GM12878 (cell line): ENCODE data around the gene CHAF1A. TPM values are rescaled to one million over a fixed set of nuclear protein-coding genes. Genes with fewer than 3 reads are reported as not detected.

Experiments
- ATAC-seq: fragments of 200-7000 bp; cut with Tn5 transposase; 3 replicates; pipeline ENCODE4 v1.9.1; 2020; ENCODE audit warnings: mild to moderate bottlenecking, moderate library complexity
- BruUV-seq: library from RNA; stranded (reverse); fragments of 400-500 nt; replicated peaks from 2 replicates; lab custom pipeline; 2021; lab: Mats Ljungman, UMichigan
- CTCF ChIA-PET: fragments of 300-600 bp; sonication (Branson Sonifier 250); formaldehyde crosslinking; extraction: SDS; loops from one replicate; lab custom pipeline; 2021; ENCODE audit warnings: inconsistent platforms; lab: Yijun Ruan, JAX
- POLR2A ChIA-PET: fragments of 350-600 bp; formaldehyde crosslinking; extraction: SDS; loops from one replicate; lab custom pipeline; 2021; ENCODE audit warnings: inconsistent platforms; lab: Charles Lee
- RAD21 ChIA-PET: fragments of 300-600 bp; sonication (Branson Sonifier 250); formaldehyde crosslinking; loops from one replicate; lab custom pipeline; 2023; ENCODE audit warnings: antibody characterized with exemption; ENCODE audit not compliant: unreplicated experiment; lab: Charles Lee
- SMC1A ChIA-PET: fragments of 300-600 bp; sonication (Branson Sonifier 250); formaldehyde crosslinking; loops from one replicate; lab custom pipeline; 2023; ENCODE audit not compliant: unreplicated experiment, uncharacterized antibody; lab: Charles Lee
- DNase-seq: peaks from one replicate; pipeline ENCODE4 v3.0.0-alpha.2; 2011; ENCODE audit warnings: low read depth, low spot score
- FAIRE-seq: peaks from 3 replicates; lab custom pipeline; 2011; peaks lifted over from hg19 to GRCh38; lab: Jason Lieb, UNC
- H2AFZ ChIP-seq: 2 replicates; pipeline ENCODE4 v1.6.0; 2011; ENCODE audit warnings: low read depth, low read length, control low read depth; ENCODE audit not compliant: control insufficient read depth
- H3K27ac ChIP-seq: 2 replicates; pipeline ENCODE4 v1.5.1; 2011; ENCODE audit warnings: control low read depth; ENCODE audit not compliant: control insufficient read depth, insufficient read depth
- H3K27me3 ChIP-seq, 2 experiments: replicated peaks in 1 of 2; 2 replicates each; pipeline versions ENCODE4 v1.6.0 to v1.6.1; 2011; ENCODE audit warnings: low read length in 1 of 2; ENCODE audit not compliant: control insufficient read depth in 2 of 2, insufficient read depth in 2 of 2
- H3K36me3 ChIP-seq, 2 experiments: 2 replicates each; pipeline ENCODE4 v1.5.1; 2011; ENCODE audit warnings: low read length in 1 of 2; ENCODE audit not compliant: control insufficient read depth in 2 of 2, insufficient read depth in 2 of 2
- H3K4me1 ChIP-seq: 2 replicates; pipeline ENCODE4 v1.6.1; 2011; ENCODE audit warnings: mild to moderate bottlenecking, low read length, moderate library complexity, mixed read lengths; ENCODE audit not compliant: control insufficient read depth, insufficient read depth
- H3K4me2 ChIP-seq: 2 replicates; pipeline ENCODE4 v1.6.0; 2011; ENCODE audit warnings: control low read depth; ENCODE audit not compliant: control insufficient read depth, insufficient read depth
- H3K4me3 ChIP-seq: fragments of 200-600 bp; sonication (generic); 2 replicates; pipeline ENCODE4 v1.5.1; 2016
- H3K79me2 ChIP-seq: 2 replicates; pipeline ENCODE4 v1.6.0; 2011; ENCODE audit warnings: low read length; ENCODE audit not compliant: control insufficient read depth, insufficient read depth
- H3K9ac ChIP-seq: 2 replicates; pipeline ENCODE4 v1.8.0; 2011; ENCODE audit warnings: low read length, control low read depth, mixed read lengths; ENCODE audit not compliant: control insufficient read depth, insufficient read depth
- H3K9me3 ChIP-seq: replicated peaks from 3 replicates; pipeline ENCODE4 v1.5.1; 2011; ENCODE audit warnings: mild to moderate bottlenecking, low read length; ENCODE audit not compliant: control insufficient read depth, insufficient read depth
- H4K20me1 ChIP-seq: 2 replicates; pipeline ENCODE4 v1.6.0; 2011; ENCODE audit not compliant: control insufficient read depth, insufficient read depth
- IRF4 ChIP-seq: IDR thresholded peaks from 2 replicates; pipeline ENCODE4 v1.6.1; 2011; ENCODE audit warnings: low read depth, low read length
- KAT2A ChIP-seq: conservative IDR thresholded peaks from 2 replicates; pipeline ENCODE4 v1.6.1; 2011; ENCODE audit warnings: low read depth, low read length; ENCODE audit not compliant: control insufficient read depth
- KDM1A ChIP-seq: fragments of 200-600 bp; sonication (generic); IDR thresholded peaks from 2 replicates; pipeline ENCODE4 v1.6.1; 2016; ENCODE audit warnings: borderline replicate concordance
- MTA3 ChIP-seq: IDR thresholded peaks from 2 replicates; pipeline ENCODE4 v1.6.1; 2012; ENCODE audit warnings: low read length, inconsistent platforms, borderline replicate concordance
- SUPT20H ChIP-seq: IDR thresholded peaks from 2 replicates; pipeline ENCODE4 v1.6.1; 2011; ENCODE audit warnings: low read depth, mild to moderate bottlenecking, low read length, moderate library complexity, borderline replicate concordance; ENCODE audit not compliant: control insufficient read depth
- ZBED1 ChIP-seq: IDR thresholded peaks from 2 replicates; pipeline ENCODE4 v1.6.1; 2016; ENCODE audit warnings: borderline replicate concordance
- ZBTB40 ChIP-seq: fragments of 450-650 bp; IDR thresholded peaks from 2 replicates; pipeline ENCODE4 v1.6.1; 2016; ENCODE audit warnings: mild to moderate bottlenecking, moderate library complexity, borderline replicate concordance
- WGBS: methylation state at CpG from one replicate; pipeline ENCODE4 v1.1.6; 2016; ENCODE audit warnings: low lambda C conversion rate; ENCODE audit not compliant: insufficient replicate concordance, insufficient coverage; ENCODE audit errors: missing lambda C conversion rate; 5-methylcytosine and 5-hydroxymethylcytosine counted together
- in situ Hi-C: fragments of 300-500 bp; cut with MboI; formaldehyde crosslinking; loops from 9 replicates; pipeline ENCODE4 v1.14.3; 2018; ENCODE audit warnings: mixed read lengths
- intact Hi-C: fragments of 100-400 bp; cut with micrococcal nuclease; formaldehyde crosslinking; loops from one replicate; pipeline ENCODE4 v1.14.2; 2022; ENCODE audit not compliant: unreplicated experiment
- polyA plus RNA-seq, 11 experiments: library from polyadenylated mRNA; depleted of rRNA in 4 of 11; unstranded in 6 of 11; stranded (reverse) in 5 of 11; fragments of >200 nt; fragmentation: Nextera tagmentation in 4 of 11; fragmentation: Illumina TruSeq in 1 of 11; extraction: Ambion mirVana in 4 of 11; extraction: Trizol in 1 of 11; gene quantifications; 1 replicate in 1 of 11; 2 replicates in 10 of 11; pipeline versions ENCODE4 v1.2.1 to v1.2.3, GENCODE V29; 2011 to 2016; ENCODE audit warnings: inconsistent platforms in 2 of 11, missing spikeins in 2 of 11, low read depth in 1 of 11
- total RNA-seq, 4 experiments: library from RNA; depleted of rRNA in 3 of 4; stranded (reverse); fragments of >200 nt in 3 of 4; fragmentation: Illumina TruSeq in 1 of 4; extraction: Trizol in 1 of 4; gene quantifications; 2 replicates each; pipeline versions ENCODE4 v1.2.1 to v1.2.3, GENCODE V29; 2013 to 2021
- TF ChIP-seq, protein P1 (sequence below): fragments of 450-650 bp; IDR thresholded peaks from 2 replicates; pipeline ENCODE4 v1.6.1; 2017; ENCODE audit warnings: low read depth, mild to moderate bottlenecking, moderate library complexity

CHAF1A gene
- total and polyA plus RNA-seq, 10 of the 15 experiments (the other 5 are each of a cell fraction or from before 2014, with no cell fraction given), result 1.3 to 69.1 (median 34.2) TPM

- Histone ChIP-seq H3K27me3 (no peaks in the 10 kb centered on the region), H2AFZ (no peak overlapping the region), H3K4me3 (no peak overlapping the region), H4K20me1 (no peaks in the 10 kb centered on the region), H3K4me2 (no peak overlapping the region), H3K36me3 (peaks cover 20 to 49% of the 10 kb centered on the region in 2 experiments; a peak in 3 of 4 replicates), H3K9ac (no peak overlapping the region), H3K4me1 (peaks cover 39% of the 10 kb centered on the region), H3K27ac (no peak overlapping the region)
- ATAC-seq (no peak), FAIRE-seq (no peak), DNase-seq (no peak)
- intact Hi-C loops, result no loop called here
- BruUV-seq, result no TSS peak
- SMC1A ChIA-PET, result no interaction called here
- CTCF ChIA-PET, result interaction anchor here (0.8 to 3.1 kb wide), 4 partner anchors 14 to 101 kb away, joined by 3 to 17 read pairs (median 4); partner anchors contain the start of gene CHAF1A
- 93% methylated on average over 12 of the region's 16 CpGs for WGBS
- RAD21 ChIA-PET, result no interaction called here
- in situ Hi-C loops, result no loop called here
- TF ChIP-seq, protein P1, sequence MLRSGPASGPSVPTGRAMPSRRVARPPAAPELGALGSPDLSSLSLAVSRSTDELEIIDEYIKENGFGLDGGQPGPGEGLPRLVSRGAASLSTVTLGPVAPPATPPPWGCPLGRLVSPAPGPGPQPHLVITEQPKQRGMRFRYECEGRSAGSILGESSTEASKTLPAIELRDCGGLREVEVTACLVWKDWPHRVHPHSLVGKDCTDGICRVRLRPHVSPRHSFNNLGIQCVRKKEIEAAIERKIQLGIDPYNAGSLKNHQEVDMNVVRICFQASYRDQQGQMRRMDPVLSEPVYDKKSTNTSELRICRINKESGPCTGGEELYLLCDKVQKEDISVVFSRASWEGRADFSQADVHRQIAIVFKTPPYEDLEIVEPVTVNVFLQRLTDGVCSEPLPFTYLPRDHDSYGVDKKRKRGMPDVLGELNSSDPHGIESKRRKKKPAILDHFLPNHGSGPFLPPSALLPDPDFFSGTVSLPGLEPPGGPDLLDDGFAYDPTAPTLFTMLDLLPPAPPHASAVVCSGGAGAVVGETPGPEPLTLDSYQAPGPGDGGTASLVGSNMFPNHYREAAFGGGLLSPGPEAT, result no peak
- TF ChIP-seq KDM1A (no peak), KAT2A (no peak), IRF4 (no peak), ZBED1 (no peak), MTA3 (no peak), SUPT20H (no peak), ZBTB40 (no peak)
- TF ChIP-seq, all 136 proteins: peak for 0
- POLR2A ChIA-PET, result interaction anchor here (0.6 to 1.5 kb wide), 3 partner anchors 16 to 289 kb away, joined by 3 to 4 read pairs (median 4); partner anchors contain the start of gene CHAF1A
- Histone ChIP-seq H3K79me2 (peaks cover 39% of the 10 kb centered on the region), H3K9me3 (no peaks in the 10 kb centered on the region)
Observed at GRCh38 chr19:4366666-4367335, 35.6 kb upstream of the CHAF1A start.
